Measurements from ENCODE around the gene KCNMA1. TPM values are rescaled to one million over a fixed set of nuclear protein-coding genes. Genes with fewer than 3 reads are reported as not detected.

KCNMA1 gene
- total and polyA plus RNA-seq, 9 of the 15 experiments (the other 6 are each of a cell fraction or from before 2014, with no cell fraction given), result 0.01 to 0.95 (median 0.15) TPM; not detected in 4

- TF ChIP-seq ZNF830 (CRISPR knock-in tag; IDR thresholded peaks at IDR 0.05) (no peak), CTBP1 (IDR thresholded peaks at IDR 0.05; ENCODE audit: borderline replicate concordance) (0 out of 2 replicates have a peak, but pooled peaks have one; percentile 14), XRCC5 (IDR thresholded peaks at IDR 0.05; ENCODE audit: low read depth, low read length) (no peak), ZNF274 (IDR thresholded peaks at IDR 0.05; ENCODE audit: borderline replicate concordance, low read depth, low read length) (no peak), NFIC (IDR thresholded peaks at IDR 0.05) (peak; percentile 63), MTF1 (CRISPR knock-in tag; IDR thresholded peaks at IDR 0.05; ENCODE audit: borderline replicate concordance) (no peak), JUN (IDR thresholded peaks at IDR 0.05; ENCODE audit: borderline replicate concordance, low read depth, low read length) (peak; percentile 93), JUN (CRISPR knock-in tag; IDR thresholded peaks at IDR 0.05; ENCODE audit: borderline replicate concordance) (no peak), TAF1 (IDR thresholded peaks at IDR 0.05; ENCODE audit: control insufficient read depth, extremely low read depth, insufficient read depth, low read length, severe bottlenecking) (no peak), CAMTA2 (CRISPR knock-in tag; conservative IDR thresholded peaks at IDR 0.05) (no peak), NFYB (IDR thresholded peaks at IDR 0.05; ENCODE audit: extremely low read depth, insufficient read length) (no peak), PML (IDR thresholded peaks at IDR 0.05; ENCODE audit: low read length) (no peak), CREM (IDR thresholded peaks at IDR 0.05; ENCODE audit: low read depth) (peak; percentile 88), CREB1 (IDR thresholded peaks at IDR 0.05) (peak; percentile 78), CREB1 (CRISPR knock-in tag; IDR thresholded peaks at IDR 0.05) (peak; percentile 73), GATAD2B (IDR thresholded peaks at IDR 0.05; ENCODE audit: borderline replicate concordance) (no peak), KDM5B (IDR thresholded peaks at IDR 0.05; ENCODE audit: insufficient replicate concordance, low read depth, low read length) (no peak), FOXK1 (CRISPR knock-in tag; IDR thresholded peaks at IDR 0.05; ENCODE audit: borderline replicate concordance) (no peak), BDP1 (IDR thresholded peaks at IDR 0.05; ENCODE audit: insufficient read depth, insufficient read length) (no peak), E4F1 (CRISPR knock-in tag; IDR thresholded peaks at IDR 0.05; ENCODE audit: borderline replicate concordance) (no peak), EGR1 (conservative IDR thresholded peaks at IDR 0.05) (peak; percentile 49), DNMT1 (IDR thresholded peaks at IDR 0.05) (no peak)
- TF ChIP-seq, protein P1, sequence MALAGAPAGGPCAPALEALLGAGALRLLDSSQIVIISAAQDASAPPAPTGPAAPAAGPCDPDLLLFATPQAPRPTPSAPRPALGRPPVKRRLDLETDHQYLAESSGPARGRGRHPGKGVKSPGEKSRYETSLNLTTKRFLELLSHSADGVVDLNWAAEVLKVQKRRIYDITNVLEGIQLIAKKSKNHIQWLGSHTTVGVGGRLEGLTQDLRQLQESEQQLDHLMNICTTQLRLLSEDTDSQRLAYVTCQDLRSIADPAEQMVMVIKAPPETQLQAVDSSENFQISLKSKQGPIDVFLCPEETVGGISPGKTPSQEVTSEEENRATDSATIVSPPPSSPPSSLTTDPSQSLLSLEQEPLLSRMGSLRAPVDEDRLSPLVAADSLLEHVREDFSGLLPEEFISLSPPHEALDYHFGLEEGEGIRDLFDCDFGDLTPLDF (CRISPR knock-in tag; IDR thresholded peaks at IDR 0.05), result no peak
- TF ChIP-seq, protein P2, sequence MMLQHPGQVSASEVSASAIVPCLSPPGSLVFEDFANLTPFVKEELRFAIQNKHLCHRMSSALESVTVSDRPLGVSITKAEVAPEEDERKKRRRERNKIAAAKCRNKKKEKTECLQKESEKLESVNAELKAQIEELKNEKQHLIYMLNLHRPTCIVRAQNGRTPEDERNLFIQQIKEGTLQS (IDR thresholded peaks at IDR 0.05), result peak; percentile 92
- TF ChIP-seq, protein P2 (CRISPR knock-in tag; conservative IDR thresholded peaks at IDR 0.05), result 0 out of 2 replicates have a peak, but pooled peaks have one; percentile 33
- TF ChIP-seq, protein P3, sequence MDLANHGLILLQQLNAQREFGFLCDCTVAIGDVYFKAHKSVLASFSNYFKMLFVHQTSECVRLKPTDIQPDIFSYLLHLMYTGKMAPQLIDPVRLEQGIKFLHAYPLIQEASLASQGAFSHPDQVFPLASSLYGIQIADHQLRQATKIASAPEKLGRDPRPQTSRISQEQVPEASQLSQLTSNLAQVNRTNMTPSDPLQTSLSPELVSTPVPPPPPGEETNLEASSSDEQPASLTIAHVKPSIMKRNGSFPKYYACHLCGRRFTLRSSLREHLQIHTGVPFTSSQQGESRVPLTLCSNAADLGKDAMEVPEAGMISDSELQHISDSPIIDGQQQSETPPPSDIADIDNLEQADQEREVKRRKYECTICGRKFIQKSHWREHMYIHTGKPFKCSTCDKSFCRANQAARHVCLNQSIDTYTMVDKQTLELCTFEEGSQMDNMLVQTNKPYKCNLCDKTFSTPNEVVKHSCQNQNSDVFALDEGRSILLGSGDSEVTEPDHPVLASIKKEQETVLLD (IDR thresholded peaks at IDR 0.05), result no peak
These were observed 286.9 kb downstream of the KCNMA1 start (continued) for GRCh38 chr10:77350711-77351119.
